ENCODE results near the gene DCDC2B. TPM values are rescaled to one million over a fixed set of nuclear protein-coding genes. Genes with fewer than 3 reads are reported as not detected.

DCDC2B gene
- total and polyA plus RNA-seq, 2 of the 13 experiments (the other 11 are each of a cell fraction or from before 2014, with no cell fraction given), result not detected

DNA sequence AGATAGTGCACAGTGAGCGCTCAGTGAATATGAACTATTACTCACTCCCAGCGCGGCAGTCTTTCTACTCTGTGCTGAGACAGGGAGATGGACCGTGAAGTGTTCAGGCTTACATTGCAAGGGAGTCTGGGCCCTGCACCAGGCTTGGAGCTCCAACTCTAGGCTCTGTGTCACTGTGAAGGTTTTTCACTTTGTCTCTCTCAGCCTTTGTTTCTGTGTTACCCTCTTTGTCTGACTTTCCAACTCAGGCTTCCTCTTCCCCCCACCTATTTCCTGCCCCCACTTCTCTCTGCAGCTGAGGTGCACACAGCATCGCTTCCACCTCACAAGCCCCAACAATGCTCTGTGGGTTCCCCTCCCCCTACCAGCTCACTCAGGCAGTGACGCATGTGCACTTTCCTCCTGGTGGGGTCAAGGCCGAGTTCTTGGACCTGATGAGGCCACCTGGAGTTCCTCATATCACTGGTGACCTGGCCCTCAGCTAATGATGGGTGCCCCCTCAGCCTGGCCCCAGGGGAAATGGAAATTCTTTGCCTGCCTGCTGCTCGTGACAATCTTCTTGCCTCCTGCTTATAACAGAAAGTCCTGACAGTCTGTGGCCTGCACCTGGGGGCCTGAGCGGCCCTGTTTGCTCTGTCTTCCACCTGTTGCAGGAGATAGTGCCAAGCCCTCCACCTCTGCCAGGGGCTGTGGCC lies 41.1 kb downstream of the DCDC2B start (continued):
- TF ChIP-seq, protein P1, sequence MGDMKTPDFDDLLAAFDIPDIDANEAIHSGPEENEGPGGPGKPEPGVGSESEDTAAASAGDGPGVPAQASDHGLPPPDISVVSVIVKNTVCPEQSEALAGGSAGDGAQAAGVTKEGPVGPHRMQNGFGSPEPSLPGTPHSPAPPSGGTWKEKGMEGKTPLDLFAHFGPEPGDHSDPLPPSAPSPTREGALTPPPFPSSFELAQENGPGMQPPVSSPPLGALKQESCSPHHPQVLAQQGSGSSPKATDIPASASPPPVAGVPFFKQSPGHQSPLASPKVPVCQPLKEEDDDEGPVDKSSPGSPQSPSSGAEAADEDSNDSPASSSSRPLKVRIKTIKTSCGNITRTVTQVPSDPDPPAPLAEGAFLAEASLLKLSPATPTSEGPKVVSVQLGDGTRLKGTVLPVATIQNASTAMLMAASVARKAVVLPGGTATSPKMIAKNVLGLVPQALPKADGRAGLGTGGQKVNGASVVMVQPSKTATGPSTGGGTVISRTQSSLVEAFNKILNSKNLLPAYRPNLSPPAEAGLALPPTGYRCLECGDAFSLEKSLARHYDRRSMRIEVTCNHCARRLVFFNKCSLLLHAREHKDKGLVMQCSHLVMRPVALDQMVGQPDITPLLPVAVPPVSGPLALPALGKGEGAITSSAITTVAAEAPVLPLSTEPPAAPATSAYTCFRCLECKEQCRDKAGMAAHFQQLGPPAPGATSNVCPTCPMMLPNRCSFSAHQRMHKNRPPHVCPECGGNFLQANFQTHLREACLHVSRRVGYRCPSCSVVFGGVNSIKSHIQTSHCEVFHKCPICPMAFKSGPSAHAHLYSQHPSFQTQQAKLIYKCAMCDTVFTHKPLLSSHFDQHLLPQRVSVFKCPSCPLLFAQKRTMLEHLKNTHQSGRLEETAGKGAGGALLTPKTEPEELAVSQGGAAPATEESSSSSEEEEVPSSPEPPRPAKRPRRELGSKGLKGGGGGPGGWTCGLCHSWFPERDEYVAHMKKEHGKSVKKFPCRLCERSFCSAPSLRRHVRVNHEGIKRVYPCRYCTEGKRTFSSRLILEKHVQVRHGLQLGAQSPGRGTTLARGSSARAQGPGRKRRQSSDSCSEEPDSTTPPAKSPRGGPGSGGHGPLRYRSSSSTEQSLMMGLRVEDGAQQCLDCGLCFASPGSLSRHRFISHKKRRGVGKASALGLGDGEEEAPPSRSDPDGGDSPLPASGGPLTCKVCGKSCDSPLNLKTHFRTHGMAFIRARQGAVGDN (CRISPR knock-in tag; IDR thresholded peaks at IDR 0.05), result peak; percentile 94
- TF ChIP-seq, protein P2, sequence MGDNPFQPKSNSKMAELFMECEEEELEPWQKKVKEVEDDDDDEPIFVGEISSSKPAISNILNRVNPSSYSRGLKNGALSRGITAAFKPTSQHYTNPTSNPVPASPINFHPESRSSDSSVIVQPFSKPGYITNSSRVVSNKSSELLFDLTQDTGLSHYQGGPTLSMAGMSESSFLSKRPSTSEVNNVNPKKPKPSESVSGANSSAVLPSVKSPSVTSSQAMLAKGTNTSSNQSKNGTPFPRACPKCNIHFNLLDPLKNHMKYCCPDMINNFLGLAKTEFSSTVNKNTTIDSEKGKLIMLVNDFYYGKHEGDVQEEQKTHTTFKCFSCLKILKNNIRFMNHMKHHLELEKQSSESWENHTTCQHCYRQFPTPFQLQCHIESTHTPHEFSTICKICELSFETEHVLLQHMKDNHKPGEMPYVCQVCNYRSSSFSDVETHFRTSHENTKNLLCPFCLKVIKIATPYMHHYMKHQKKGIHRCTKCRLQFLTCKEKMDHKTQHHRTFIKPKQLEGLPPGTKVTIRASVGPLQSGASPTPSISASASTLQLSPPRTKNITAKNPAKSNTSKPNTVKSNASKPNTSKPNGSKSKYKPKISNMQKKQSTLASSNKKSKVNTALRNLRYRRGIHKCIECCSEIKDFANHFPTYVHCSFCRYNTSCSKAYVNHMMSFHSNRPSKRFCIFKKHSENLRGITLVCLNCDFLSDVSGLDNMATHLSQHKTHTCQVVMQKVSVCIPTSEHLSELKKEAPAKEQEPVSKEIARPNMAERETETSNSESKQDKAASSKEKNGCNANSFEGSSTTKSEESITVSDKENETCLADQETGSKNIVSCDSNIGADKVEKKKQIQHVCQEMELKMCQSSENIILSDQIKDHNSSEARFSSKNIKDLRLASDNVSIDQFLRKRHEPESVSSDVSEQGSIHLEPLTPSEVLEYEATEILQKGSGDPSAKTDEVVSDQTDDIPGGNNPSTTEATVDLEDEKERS (CRISPR knock-in tag; IDR thresholded peaks at IDR 0.05), result peak; percentile 80; the same call in 1 of the 2 replicates
- TF ChIP-seq SMAD1 (CRISPR knock-in tag; IDR thresholded peaks at IDR 0.05; ENCODE audit: borderline replicate concordance, low read depth), result peak; percentile 78; the same call in 1 of the 2 replicates
- TF ChIP-seq FOSL2 (CRISPR knock-in tag; IDR thresholded peaks at IDR 0.05), result peak; percentile 90
- TF ChIP-seq NFIB (CRISPR knock-in tag; IDR thresholded peaks at IDR 0.05; ENCODE audit: borderline replicate concordance), result no peak
- 0 out of 2 replicates have a peak, but pooled peaks have one; percentile 19 for TF ChIP-seq ZNF782 (CRISPR knock-in tag; IDR thresholded peaks at IDR 0.05; ENCODE audit: borderline replicate concordance)
- TF ChIP-seq, protein P3, sequence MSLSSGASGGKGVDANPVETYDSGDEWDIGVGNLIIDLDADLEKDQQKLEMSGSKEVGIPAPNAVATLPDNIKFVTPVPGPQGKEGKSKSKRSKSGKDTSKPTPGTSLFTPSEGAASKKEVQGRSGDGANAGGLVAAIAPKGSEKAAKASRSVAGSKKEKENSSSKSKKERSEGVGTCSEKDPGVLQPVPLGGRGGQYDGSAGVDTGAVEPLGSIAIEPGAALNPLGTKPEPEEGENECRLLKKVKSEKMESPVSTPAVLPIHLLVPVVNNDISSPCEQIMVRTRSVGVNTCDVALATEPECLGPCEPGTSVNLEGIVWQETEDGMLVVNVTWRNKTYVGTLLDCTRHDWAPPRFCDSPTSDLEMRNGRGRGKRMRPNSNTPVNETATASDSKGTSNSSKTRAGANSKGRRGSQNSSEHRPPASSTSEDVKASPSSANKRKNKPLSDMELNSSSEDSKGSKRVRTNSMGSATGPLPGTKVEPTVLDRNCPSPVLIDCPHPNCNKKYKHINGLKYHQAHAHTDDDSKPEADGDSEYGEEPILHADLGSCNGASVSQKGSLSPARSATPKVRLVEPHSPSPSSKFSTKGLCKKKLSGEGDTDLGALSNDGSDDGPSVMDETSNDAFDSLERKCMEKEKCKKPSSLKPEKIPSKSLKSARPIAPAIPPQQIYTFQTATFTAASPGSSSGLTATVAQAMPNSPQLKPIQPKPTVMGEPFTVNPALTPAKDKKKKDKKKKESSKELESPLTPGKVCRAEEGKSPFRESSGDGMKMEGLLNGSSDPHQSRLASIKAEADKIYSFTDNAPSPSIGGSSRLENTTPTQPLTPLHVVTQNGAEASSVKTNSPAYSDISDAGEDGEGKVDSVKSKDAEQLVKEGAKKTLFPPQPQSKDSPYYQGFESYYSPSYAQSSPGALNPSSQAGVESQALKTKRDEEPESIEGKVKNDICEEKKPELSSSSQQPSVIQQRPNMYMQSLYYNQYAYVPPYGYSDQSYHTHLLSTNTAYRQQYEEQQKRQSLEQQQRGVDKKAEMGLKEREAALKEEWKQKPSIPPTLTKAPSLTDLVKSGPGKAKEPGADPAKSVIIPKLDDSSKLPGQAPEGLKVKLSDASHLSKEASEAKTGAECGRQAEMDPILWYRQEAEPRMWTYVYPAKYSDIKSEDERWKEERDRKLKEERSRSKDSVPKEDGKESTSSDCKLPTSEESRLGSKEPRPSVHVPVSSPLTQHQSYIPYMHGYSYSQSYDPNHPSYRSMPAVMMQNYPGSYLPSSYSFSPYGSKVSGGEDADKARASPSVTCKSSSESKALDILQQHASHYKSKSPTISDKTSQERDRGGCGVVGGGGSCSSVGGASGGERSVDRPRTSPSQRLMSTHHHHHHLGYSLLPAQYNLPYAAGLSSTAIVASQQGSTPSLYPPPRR (CRISPR knock-in tag; IDR thresholded peaks at IDR 0.05; ENCODE audit: borderline replicate concordance), result peak; percentile 83
- TF ChIP-seq, protein P4, sequence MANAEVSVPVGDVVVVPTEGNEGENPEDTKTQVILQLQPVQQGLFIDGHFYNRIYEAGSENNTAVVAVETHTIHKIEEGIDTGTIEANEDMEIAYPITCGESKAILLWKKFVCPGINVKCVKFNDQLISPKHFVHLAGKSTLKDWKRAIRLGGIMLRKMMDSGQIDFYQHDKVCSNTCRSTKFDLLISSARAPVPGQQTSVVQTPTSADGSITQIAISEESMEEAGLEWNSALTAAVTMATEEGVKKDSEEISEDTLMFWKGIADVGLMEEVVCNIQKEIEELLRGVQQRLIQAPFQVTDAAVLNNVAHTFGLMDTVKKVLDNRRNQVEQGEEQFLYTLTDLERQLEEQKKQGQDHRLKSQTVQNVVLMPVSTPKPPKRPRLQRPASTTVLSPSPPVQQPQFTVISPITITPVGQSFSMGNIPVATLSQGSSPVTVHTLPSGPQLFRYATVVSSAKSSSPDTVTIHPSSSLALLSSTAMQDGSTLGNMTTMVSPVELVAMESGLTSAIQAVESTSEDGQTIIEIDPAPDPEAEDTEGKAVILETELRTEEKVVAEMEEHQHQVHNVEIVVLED (CRISPR knock-in tag; IDR thresholded peaks at IDR 0.05; ENCODE audit: borderline replicate concordance), result 0 out of 2 replicates have a peak, but pooled peaks have one; percentile 27
- TF ChIP-seq, protein P5, sequence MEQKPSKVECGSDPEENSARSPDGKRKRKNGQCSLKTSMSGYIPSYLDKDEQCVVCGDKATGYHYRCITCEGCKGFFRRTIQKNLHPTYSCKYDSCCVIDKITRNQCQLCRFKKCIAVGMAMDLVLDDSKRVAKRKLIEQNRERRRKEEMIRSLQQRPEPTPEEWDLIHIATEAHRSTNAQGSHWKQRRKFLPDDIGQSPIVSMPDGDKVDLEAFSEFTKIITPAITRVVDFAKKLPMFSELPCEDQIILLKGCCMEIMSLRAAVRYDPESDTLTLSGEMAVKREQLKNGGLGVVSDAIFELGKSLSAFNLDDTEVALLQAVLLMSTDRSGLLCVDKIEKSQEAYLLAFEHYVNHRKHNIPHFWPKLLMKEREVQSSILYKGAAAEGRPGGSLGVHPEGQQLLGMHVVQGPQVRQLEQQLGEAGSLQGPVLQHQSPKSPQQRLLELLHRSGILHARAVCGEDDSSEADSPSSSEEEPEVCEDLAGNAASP (CRISPR knock-in tag; IDR thresholded peaks at IDR 0.05; ENCODE audit: borderline replicate concordance), result peak; percentile 95
- TF ChIP-seq ATF7 (IDR thresholded peaks at IDR 0.05), result no peak
- TF ChIP-seq ATF7 (CRISPR knock-in tag; IDR thresholded peaks at IDR 0.05), result peak; percentile 81; the same call in 1 of the 2 replicates
